SK-N-SH (cell line): Measurements from ENCODE around the gene GSDMA.

Experiments
- TF ChIP-seq, protein P1 (sequence below): fragments of 200-600 bp; sonication (generic); IDR thresholded peaks from 2 replicates; pipeline ENCODE4 v1.6.1; 2017; ENCODE audit warnings: antibody characterized with exemption, mild to moderate bottlenecking, moderate library complexity
- TF ChIP-seq, protein P2 (sequence below): IDR thresholded peaks from 2 replicates; pipeline ENCODE4 v1.4.0; 2012; ENCODE audit warnings: low read depth

DNA sequence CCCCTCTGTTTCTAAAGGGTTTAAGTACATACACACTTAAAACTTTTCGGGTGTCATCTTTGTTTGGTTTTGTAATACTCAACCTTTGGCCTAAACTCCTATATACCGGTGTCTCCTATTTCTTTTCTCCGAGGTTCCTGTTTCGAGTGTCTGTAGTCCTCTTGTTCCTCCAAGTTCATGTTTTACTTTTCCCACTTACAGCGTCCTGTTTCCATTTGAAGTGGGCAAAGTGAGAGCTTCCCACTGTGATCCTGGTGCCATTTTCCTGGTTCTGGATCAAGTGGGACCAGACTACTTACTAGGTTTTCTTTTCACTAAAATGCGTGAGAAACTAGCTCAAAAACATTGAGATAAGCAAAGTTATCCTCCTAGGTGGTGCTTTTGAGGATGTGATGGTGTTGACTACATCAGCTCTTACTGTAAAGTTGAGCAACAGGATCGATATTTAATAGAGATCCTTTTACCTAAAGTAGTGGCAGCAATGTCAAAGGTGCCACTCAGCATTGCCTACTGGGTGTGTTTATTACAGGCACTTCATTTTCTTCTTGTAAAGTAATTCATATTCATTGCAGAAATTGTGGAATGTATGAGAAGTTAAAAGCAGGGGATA, 19.1 kb downstream of the GSDMA start:
- TF ChIP-seq, protein P1, sequence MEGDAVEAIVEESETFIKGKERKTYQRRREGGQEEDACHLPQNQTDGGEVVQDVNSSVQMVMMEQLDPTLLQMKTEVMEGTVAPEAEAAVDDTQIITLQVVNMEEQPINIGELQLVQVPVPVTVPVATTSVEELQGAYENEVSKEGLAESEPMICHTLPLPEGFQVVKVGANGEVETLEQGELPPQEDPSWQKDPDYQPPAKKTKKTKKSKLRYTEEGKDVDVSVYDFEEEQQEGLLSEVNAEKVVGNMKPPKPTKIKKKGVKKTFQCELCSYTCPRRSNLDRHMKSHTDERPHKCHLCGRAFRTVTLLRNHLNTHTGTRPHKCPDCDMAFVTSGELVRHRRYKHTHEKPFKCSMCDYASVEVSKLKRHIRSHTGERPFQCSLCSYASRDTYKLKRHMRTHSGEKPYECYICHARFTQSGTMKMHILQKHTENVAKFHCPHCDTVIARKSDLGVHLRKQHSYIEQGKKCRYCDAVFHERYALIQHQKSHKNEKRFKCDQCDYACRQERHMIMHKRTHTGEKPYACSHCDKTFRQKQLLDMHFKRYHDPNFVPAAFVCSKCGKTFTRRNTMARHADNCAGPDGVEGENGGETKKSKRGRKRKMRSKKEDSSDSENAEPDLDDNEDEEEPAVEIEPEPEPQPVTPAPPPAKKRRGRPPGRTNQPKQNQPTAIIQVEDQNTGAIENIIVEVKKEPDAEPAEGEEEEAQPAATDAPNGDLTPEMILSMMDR, result no peak
- TF ChIP-seq, protein P2, sequence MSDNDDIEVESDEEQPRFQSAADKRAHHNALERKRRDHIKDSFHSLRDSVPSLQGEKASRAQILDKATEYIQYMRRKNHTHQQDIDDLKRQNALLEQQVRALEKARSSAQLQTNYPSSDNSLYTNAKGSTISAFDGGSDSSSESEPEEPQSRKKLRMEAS, result no peak
